ENCODE results near the gene RETN.

GRCh38 chr19:7619671-7620441 is 49.0 kb upstream of the RETN start:
- TF ChIP-seq CTCF (IDR thresholded peaks at IDR 0.05; ENCODE audit: low read depth, low read length, poor library complexity, severe bottlenecking) (no peak), EZH2phosphoT487 (IDR thresholded peaks at IDR 0.05; ENCODE audit: borderline replicate concordance, low read length) (no peak)
